NCI-H2107 (cell line): Measurements from ENCODE around the gene JKAMP.
"Not testable (repeated sequence)": the region's sequence is repeated elsewhere in the genome, so short reads cannot be mapped to it uniquely, and the experiment has no call there.

ENCODE experiments used
- DNase-seq: peaks from one replicate; lab custom pipeline; 2025; lab: John Stamatoyannopoulos, UW

JKAMP gene, protein sequence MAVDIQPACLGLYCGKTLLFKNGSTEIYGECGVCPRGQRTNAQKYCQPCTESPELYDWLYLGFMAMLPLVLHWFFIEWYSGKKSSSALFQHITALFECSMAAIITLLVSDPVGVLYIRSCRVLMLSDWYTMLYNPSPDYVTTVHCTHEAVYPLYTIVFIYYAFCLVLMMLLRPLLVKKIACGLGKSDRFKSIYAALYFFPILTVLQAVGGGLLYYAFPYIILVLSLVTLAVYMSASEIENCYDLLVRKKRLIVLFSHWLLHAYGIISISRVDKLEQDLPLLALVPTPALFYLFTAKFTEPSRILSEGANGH

DNA sequence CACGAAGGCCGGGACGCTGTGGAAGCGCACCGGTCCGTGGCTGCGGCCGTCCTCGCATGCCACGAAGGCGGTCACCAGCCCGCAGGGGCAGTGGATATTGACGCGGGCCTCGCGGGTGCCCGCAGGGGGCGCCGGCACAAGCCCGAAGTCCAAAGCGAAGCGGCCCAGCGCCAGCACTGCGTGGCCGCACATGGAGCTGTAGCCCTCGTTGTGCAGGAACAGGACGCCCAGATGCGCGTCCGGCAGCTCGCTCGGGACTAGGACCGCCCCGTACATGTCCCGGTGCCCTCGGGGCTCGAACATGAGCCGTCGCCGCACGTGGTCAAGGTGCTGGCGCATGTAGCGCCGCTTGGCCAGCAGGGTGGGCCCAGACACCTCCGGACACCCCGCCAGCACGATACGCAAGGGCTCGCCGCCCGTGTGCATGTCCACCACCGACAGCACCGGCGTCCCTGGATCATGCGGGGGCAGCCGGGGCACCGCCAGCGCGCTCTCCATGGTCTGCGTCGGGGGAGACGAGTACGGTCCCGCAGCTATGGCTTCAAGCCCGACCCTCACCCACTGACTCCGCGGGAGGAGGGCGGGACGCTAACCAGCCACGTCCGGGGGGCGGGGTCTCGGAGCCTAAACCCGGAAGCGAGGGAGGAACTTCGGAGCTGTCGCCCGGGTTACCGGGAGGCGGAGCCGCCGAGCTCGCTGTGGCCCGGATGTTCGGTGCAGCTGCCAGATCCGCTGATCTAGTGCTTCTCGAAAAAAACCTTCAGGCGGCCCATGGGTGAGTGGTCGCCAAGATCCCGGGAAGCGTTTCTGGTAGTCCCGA, at the start of gene JKAMP, which contains the start of gene L3HYPDH:
Gene JKAMP (plus strand): TSS at position 699 of the 820 bp plus-strand sequence. CDS start 73 bp downstream, at position 772.
Gene L3HYPDH (minus strand): TSS at position 590 of the 820 bp plus-strand sequence. CDS start 92 bp downstream, at position 498.
- peak; percentile 100 for DNase-seq

- no peak for DNase-seq
These were observed 49.2 kb upstream of the JKAMP start for GRCh38 chr14:59435101-59435500.

DNA sequence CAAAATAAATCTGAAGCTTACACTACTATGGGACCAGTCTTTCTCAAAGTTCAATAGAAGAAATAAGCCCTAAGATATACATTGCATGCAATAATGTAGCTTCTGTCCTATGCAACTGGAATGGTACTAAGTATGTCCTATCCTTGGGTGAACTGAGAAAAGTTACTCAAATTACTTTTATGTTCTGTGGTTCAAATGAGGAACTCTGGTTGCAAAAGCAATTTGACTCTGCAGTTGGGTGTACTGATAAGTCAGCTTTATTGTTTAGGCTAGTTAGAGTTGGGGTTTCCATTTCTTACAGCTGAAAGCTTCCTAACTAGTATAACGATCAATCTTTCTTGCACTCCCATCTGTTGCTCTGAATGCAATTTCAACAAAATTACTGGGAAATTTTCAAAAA, 48.3 kb upstream of the JKAMP start:
- DNase-seq: no peak

DNA sequence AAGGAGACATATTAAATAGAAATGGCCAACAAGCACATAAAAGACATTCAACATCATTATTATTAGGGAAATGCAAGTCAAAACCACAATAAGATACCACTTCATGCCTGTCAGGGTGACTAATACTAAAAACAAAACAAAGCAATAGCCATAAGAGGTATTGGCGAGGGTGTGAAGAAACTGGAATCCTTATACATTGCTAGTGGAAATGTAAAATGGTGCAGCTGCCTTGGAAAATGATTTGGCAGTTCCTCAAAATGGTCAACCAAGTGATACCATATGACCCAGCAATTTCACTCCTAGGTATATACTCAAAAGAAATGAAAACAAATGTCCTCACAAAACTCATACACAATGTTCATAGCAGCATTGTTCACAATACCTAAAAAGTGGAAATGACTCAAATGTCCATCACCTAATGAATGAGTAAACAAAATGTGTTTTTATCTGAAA, 46.1 kb upstream of the JKAMP start:
- no peak for DNase-seq

- no peak for DNase-seq
These were observed 44.9 kb upstream of the JKAMP start for GRCh38 chr14:59439256-59439965.

DNA sequence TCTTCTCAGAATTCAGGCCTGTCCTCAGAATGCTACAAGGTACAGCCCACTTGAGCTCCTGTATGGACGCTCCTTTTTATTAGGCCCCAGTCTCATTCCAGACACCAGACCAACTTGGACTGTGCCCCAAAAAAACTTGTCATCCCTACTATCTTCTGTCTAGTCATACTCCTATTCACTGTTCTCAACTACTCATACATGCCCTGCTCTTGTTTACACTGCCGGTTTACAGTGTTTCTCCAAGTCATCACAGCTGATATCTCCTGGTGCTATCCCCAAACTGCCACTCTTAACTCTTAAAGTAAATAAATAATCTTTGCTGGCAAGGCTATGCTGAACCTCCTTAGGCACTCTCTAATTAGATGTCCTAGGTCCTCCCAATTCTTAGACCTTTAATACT, 35.6 kb upstream of the JKAMP start:
- not testable (repeated sequence) for DNase-seq

DNA sequence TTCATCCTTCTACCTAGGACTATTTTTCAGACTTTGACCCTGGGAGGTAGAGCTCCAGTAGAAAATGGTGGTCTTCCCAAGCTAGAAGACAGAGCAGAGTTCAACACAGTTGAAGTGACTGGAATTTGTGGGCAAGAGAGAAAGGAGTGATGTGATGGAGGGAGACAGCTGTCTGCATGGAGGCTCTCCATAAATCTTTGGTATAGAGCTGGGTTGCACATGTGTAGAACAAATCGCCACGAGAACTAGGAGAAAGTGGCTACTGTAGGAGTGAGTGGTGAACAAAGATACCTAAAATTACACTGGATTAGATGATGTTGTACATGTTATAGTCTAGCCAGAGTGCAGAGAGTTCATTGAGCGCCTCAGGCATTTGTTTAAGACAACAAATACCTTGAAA, 33.6 kb upstream of the JKAMP start:
- no peak for DNase-seq

- no peak for DNase-seq
These were observed 32.5 kb upstream of the JKAMP start for GRCh38 chr14:59451849-59452248.

GRCh38 chr14:59454139-59454538, 30.2 kb upstream of the JKAMP start:
- DNase-seq: no peak

- no peak for DNase-seq
These were observed 28.9 kb upstream of the JKAMP start for GRCh38 chr14:59455411-59455810.

DNA sequence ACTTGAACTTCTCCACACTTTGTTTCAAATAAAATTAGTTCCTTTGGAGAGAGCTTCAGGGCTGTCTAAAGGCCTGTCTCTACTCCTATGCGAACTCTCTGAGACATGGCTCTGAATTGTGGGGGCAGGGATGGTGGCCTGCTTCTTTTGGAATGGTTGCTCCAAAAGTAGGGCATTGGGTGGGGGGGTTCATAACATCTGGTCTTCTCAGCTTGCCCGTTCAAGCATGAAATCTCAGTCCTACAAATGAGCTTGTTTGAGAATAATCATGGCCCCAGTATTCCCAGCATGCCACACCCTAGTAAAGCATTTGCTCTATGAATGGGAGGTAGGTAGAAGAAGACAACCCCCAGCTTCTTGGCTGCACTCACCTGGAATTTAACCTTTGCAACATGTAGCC, 25.8 kb upstream of the JKAMP start:
- no peak for DNase-seq

- DNase-seq: no peak
These were observed 23.9 kb upstream of the JKAMP start for GRCh38 chr14:59460378-59460777.

DNA sequence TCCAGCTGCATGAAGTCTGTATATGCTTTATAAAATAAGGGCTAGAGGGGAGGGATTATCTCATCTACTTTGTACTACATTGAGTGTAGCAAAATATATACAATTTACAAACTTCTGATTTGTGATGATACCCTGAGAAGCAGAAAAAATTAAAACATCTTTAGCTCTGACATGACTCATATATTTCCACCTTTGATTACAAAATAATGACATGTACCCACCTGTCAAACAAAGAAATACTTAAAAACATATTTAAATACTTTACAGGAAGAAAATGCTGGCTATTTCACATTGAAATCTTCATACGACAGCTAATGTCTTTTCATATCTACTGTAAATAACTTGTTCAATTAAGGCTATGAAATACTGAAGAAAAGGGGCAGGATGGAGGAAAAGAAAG, 22.4 kb upstream of the JKAMP start:
- no peak for DNase-seq

DNA sequence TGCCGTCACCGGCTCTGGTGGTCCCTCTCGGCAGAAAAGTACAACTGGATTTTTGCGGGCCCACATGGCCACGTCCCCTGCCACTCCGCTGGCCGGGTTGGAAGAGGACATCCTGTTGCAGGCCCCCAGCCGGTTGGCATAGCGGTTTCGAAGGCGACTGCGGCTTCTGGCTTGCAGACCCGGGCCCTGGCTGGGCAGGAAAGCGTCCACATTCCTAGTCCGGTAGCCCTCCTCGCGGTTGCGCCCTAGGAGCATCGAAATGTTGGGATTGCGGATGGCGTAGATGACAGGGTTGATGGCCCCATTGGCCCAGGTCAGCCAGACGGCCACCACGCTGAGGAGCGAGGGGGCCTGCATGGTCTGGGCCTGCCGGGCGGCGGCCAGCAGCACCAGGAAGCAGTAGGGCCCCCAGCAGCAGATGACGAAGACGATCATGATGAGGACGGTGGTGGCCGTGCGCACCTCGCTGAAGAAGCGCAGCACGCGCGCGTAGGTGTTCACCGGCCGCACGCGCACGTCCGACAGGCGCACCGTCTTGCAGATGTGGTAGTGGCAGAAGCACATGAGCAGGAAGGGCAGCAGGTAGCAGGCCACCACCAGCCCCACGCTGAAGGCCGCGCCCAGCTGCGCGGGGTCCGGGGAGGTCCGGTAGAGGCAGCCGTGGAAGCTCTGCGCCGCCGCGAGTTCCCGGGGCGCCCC, 20.4 kb upstream of the JKAMP start:
- DNase-seq: no peak

DNA sequence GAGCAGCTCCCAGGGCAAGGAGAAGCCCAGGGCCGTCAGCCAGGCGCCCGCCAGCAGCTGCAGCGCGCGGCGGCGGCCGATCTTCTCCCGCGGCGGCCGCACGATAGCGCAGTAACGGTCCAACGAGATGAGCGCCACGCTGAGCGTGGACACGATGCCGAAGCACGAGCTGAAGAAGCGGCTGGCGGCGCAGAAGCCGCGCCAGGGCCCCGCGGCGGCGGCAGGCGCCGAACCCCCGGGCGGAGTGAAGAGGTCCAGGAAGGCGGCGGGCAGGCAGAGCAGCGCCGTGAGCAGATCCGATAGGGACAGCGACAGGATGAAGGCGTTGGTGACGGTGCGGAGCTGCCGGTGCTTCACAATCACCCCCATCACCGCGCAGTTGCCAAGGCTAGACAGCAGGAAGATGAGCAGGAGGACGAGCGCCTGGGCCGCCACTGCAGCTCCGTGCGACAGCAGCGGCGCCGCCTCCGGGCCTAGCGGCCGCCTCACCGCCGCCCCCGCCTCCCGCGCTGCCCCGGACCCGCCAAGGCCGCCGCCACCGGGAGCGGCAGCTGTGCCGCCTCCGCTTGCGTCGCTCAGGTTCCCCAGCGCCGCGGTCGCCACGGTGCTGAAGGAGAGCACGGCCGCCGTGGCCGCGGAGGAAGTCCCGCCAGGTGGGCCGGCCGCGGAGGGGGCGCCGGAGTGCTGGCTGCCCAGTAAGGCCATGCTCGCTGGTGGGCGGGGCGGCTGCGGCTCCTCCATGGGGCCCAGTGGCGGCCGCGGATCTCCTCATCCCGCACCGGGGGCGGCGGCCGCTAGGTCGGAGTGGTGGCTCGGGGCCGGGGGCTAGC, 19.6 kb upstream of the JKAMP start:
- DNase-seq: peak; percentile 51

GRCh38 chr14:59465316-59466135, 18.8 kb upstream of the JKAMP start, which contains the start of gene GPR135:
Gene GPR135 (minus strand): TSS chr14:59465380. CDS start chr14:59465226, 154 bp downstream.
- DNase-seq: no peak

- no peak for DNase-seq
These were observed 10.1 kb upstream of the JKAMP start for GRCh38 chr14:59474172-59474571.

- DNase-seq: no peak
These were observed 8.6 kb upstream of the JKAMP start for GRCh38 chr14:59475709-59476108.

GRCh38 chr14:59478540-59478939, 5.8 kb upstream of the JKAMP start:
- DNase-seq: no peak

DNA sequence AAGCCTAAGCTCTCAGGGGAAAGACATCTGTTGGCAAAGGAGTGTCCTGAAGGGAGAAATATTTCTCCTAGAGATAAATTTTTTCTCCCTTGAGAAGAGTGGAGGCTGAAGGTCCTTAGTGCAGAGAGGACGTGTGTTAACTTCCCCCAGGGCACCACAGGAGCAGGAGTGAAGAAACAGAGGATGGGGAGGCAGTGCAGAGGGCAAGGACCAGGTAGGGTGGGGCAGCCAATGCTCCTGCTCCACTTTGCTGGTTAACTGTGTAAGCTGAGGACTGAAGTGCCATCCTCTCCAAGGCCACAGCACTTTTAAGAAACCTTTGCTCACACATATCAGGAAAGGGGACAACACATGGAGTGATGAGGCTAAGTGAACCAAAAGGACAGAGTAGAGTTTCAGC, 4.2 kb upstream of the JKAMP start:
- DNase-seq: no peak
